SU-DHL-6 (cell line): Measurements from ENCODE around the gene ZNF467.

Experiments
- H2AFZ ChIP-seq: fragments of 200-600 bp; sonication (generic); 2 replicates; pipeline ENCODE4 v1.6.1; 2014; ENCODE audit warnings: low read depth, mild to moderate bottlenecking, moderate library complexity, mixed read lengths, antibody characterized with exemption, low read length; ENCODE audit not compliant: severe bottlenecking
- H3F3A ChIP-seq: fragments of 200-600 bp; shearing (Covaris generic); 2 replicates; pipeline ENCODE4 v1.6.0; 2016; ENCODE audit warnings: antibody characterized with exemption, mild to moderate bottlenecking; ENCODE audit not compliant: insufficient read depth
- H3K27ac ChIP-seq: fragments of 200-600 bp; sonication (generic); 2 replicates; pipeline ENCODE4 v1.5.1; 2016; ENCODE audit warnings: low read depth, mild to moderate bottlenecking, low read length, moderate library complexity, mixed read lengths
- H3K27me3 ChIP-seq: fragments of 200-600 bp; sonication (generic), shearing (Covaris generic); 2 replicates; pipeline ENCODE4 v1.6.0; 2014; ENCODE audit warnings: mild to moderate bottlenecking, low read length
- H3K36me3 ChIP-seq: fragments of 200-600 bp; sonication (generic); 2 replicates; pipeline ENCODE4 v1.6.1; 2014; ENCODE audit warnings: mild to moderate bottlenecking, low read length, mixed read lengths
- H3K4me2 ChIP-seq: fragments of 300-600, 200-600 bp; shearing (Covaris generic), sonication (generic); 2 replicates; pipeline ENCODE4 v1.6.0; 2014; ENCODE audit warnings: low read length, low read depth, mild to moderate bottlenecking; ENCODE audit not compliant: poor library complexity, severe bottlenecking
- H3K4me3 ChIP-seq: fragments of 200-600 bp; sonication (generic); 2 replicates; pipeline ENCODE4 v1.5.1; 2014; ENCODE audit warnings: antibody characterized with exemption, low read length, mild to moderate bottlenecking, mixed read lengths; ENCODE audit not compliant: insufficient read depth, poor library complexity, severe bottlenecking
- H3K79me2 ChIP-seq: fragments of 200-600 bp; sonication (generic); 2 replicates; pipeline ENCODE4 v1.6.1; 2014; ENCODE audit warnings: mild to moderate bottlenecking, low read length, moderate library complexity; ENCODE audit not compliant: insufficient read depth
- H3K9ac ChIP-seq: fragments of 200-600 bp; sonication (generic); 2 replicates; pipeline ENCODE4 v1.7.0; 2014; ENCODE audit warnings: mild to moderate bottlenecking, low read length
- H3K9me2 ChIP-seq: fragments of 200-600 bp; sonication (generic); replicated peaks from 2 replicates; pipeline ENCODE4 v1.6.1; 2014; ENCODE audit warnings: low read length; ENCODE audit not compliant: insufficient read depth
- H3K9me3 ChIP-seq: fragments of 200-600 bp; sonication (generic); 2 replicates; pipeline ENCODE4 v1.6.1; 2014; ENCODE audit warnings: low read length, mixed read lengths; ENCODE audit not compliant: insufficient read depth
- H4K20me1 ChIP-seq: fragments of 200-600 bp; sonication (generic); 2 replicates; pipeline ENCODE4 v1.6.1; 2014; ENCODE audit warnings: low read depth, mild to moderate bottlenecking, antibody characterized with exemption, low read length, moderate library complexity, mixed read lengths
- EZH2phosphoT487 ChIP-seq: fragments of 200-600 bp; sonication (generic), shearing (Covaris generic); conservative IDR thresholded peaks from 2 replicates; pipeline ENCODE4 v1.6.1; 2018; ENCODE audit warnings: mild to moderate bottlenecking, antibody characterized with exemption, low read length, moderate library complexity, mixed read lengths
- TF ChIP-seq, protein P1 (sequence below): fragments of 200-600 bp; sonication (generic); IDR thresholded peaks from one replicate; pipeline ENCODE4 v1.5.1; 2017; ENCODE audit warnings: antibody characterized with exemption, mild to moderate bottlenecking, low read length, moderate library complexity; ENCODE audit not compliant: insufficient read depth, poor library complexity, severe bottlenecking

ZNF467 gene

DNA sequence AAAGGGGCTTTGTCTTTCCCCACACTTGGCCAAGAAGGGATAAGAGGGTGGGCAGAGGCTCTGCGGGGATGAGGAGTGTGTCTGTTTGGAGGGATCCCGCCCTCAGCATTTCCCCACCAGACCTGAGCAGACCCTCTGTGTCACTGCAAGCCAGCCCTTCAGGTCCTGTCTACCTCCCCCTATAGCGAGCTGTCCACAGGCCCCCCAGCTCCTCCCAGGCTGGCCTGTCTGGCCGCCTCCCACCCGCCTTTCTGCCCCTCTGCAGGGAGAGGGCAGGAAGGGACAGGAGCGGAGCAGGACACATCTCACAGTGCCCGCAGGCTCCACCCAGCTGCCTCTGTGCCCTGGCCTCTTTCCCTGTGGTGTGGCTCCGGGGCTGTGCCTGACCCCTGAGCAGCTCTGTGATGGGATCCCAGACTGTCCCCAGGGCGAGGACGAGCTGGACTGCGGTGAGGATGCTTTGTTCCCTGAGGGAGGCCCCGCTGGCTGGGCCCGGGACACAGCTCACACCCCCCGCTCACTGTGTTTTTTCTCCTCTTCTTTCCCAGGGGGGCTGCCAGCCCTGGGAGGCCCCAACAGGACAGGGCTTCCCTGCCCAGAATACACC lies 17.5 kb upstream of the ZNF467 start:
- H3K9ac ChIP-seq = no peak overlapping the region
- H3K79me2 ChIP-seq = no peaks in the 10 kb centered on the region
- H3K36me3 ChIP-seq = no peaks in the 10 kb centered on the region
- no peaks in the 10 kb centered on the region for H4K20me1 ChIP-seq
- H3F3A ChIP-seq = no peaks in the 10 kb centered on the region
- no peaks in the 10 kb centered on the region for H3K27me3 ChIP-seq
- H3K9me2 ChIP-seq = no peaks in the 10 kb centered on the region
- no peak overlapping the region for H2AFZ ChIP-seq
- no peaks in the 10 kb centered on the region for H3K9me3 ChIP-seq
- H3K4me3 ChIP-seq = no peak overlapping the region
- TF ChIP-seq, protein P1, sequence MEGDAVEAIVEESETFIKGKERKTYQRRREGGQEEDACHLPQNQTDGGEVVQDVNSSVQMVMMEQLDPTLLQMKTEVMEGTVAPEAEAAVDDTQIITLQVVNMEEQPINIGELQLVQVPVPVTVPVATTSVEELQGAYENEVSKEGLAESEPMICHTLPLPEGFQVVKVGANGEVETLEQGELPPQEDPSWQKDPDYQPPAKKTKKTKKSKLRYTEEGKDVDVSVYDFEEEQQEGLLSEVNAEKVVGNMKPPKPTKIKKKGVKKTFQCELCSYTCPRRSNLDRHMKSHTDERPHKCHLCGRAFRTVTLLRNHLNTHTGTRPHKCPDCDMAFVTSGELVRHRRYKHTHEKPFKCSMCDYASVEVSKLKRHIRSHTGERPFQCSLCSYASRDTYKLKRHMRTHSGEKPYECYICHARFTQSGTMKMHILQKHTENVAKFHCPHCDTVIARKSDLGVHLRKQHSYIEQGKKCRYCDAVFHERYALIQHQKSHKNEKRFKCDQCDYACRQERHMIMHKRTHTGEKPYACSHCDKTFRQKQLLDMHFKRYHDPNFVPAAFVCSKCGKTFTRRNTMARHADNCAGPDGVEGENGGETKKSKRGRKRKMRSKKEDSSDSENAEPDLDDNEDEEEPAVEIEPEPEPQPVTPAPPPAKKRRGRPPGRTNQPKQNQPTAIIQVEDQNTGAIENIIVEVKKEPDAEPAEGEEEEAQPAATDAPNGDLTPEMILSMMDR = no peak
- TF ChIP-seq EZH2phosphoT487 = no peak
- no peak overlapping the region for H3K4me2 ChIP-seq
- H3K27ac ChIP-seq = no peak overlapping the region

DNA sequence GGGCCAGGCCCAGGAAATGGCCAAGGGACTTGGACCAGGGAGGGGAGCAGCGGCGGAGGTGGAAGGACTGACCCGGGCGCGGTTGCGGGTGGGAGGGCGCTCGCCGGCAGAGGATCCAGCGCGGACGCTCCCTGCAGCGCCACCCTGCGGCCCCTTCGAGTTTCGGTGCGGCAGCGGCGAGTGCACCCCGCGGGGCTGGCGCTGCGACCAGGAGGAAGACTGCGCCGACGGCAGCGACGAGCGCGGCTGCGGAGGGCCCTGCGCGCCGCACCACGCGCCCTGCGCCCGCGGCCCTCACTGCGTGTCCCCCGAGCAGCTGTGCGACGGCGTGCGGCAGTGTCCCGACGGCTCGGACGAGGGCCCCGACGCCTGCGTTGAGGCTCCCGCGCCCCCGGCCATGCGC lies 16.8 kb upstream of the ZNF467 start:
- no peak overlapping the region for H3K4me2 ChIP-seq

DNA sequence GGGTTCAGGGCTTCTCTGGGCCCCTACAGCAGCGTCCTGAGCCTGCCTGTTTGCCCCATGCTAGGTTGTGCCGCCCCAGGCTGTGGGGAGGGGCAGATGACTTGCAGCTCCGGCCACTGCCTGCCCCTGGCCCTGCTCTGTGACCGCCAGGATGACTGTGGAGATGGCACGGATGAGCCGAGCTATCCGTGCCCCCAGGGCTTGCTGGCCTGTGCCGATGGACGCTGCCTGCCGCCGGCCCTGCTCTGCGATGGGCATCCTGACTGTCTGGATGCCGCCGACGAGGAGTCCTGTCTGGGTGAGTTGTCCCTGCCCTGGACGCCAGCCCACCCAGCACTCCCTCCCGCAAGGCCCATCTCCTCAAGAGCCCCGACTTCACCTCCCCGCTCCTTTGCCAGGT lies 15.7 kb upstream of the ZNF467 start:
- no peak overlapping the region for H3K9ac ChIP-seq
- no peaks in the 10 kb centered on the region for H3K36me3 ChIP-seq
- TF ChIP-seq EZH2phosphoT487 = no peak
- TF ChIP-seq, protein P1 = no peak
- H3K4me2 ChIP-seq = no peak overlapping the region
- H3F3A ChIP-seq = no peaks in the 10 kb centered on the region
- no peak overlapping the region for H2AFZ ChIP-seq
- no peaks in the 10 kb centered on the region for H3K9me3 ChIP-seq
- no peaks in the 10 kb centered on the region for H4K20me1 ChIP-seq
- no peaks in the 10 kb centered on the region for H3K79me2 ChIP-seq
- no peak overlapping the region for H3K4me3 ChIP-seq
- no peak overlapping the region for H3K27ac ChIP-seq
- H3K9me2 ChIP-seq = no peaks in the 10 kb centered on the region
- H3K27me3 ChIP-seq = no peaks in the 10 kb centered on the region

More for the DNA sequence above, 16.8 kb upstream of the ZNF467 start:
- Histone ChIP-seq H4K20me1 (no peaks in the 10 kb centered on the region), H3K27me3 (no peaks in the 10 kb centered on the region), H3K9me2 (no peaks in the 10 kb centered on the region), H3K9ac (no peak overlapping the region), H2AFZ (no peak overlapping the region), H3K4me3 (no peak overlapping the region), H3K79me2 (no peaks in the 10 kb centered on the region), H3K36me3 (no peaks in the 10 kb centered on the region), H3K27ac (no peak overlapping the region), H3K9me3 (no peaks in the 10 kb centered on the region), H3F3A (no peaks in the 10 kb centered on the region)
- TF ChIP-seq EZH2phosphoT487 = no peak
- TF ChIP-seq, protein P1 = no peak
